RWPE2 (cell line): ENCODE measurements around the gene C2orf15.
"Not testable (repeated sequence)": the region's sequence is repeated elsewhere in the genome, so short reads cannot be mapped to it uniquely, and the experiment has no call there.

Source experiments
- ATAC-seq: fragments of 200-7000 bp; cut with Tn5 transposase; 3 replicates; pipeline ENCODE4 v1.9.1; 2021; ENCODE audit warnings: low read depth
- DNase-seq: peaks from one replicate; pipeline ENCODE4 v3.0.0-alpha.2; 2020; ENCODE audit warnings: low spot score
- H3K27ac ChIP-seq: fragments of 450-650 bp; 2 replicates; pipeline ENCODE4 v1.5.1; 2017; ENCODE audit warnings: mild to moderate bottlenecking; ENCODE audit not compliant: poor library complexity, severe bottlenecking
- H3K27me3 ChIP-seq: fragments of 250-450 bp; sonication (Bioruptor Pico); 2 replicates; pipeline ENCODE4 v1.5.1; 2021; ENCODE audit warnings: mild to moderate bottlenecking, moderate library complexity; ENCODE audit not compliant: insufficient read depth, poor library complexity, severe bottlenecking
- H3K36me3 ChIP-seq: fragments of 250-450 bp; sonication (Bioruptor Pico); 2 replicates; pipeline ENCODE4 v1.5.1; 2020; ENCODE audit warnings: low read depth, mild to moderate bottlenecking, moderate library complexity
- H3K4me1 ChIP-seq: fragments of 250-450 bp; sonication (Bioruptor Pico); 2 replicates; pipeline ENCODE4 v1.5.1; 2021; ENCODE audit warnings: mild to moderate bottlenecking, moderate library complexity; ENCODE audit not compliant: insufficient read depth, poor library complexity, severe bottlenecking
- H3K4me3 ChIP-seq: fragments of 250-450 bp; sonication (Bioruptor Pico); 2 replicates; pipeline ENCODE4 v1.5.1; 2021; ENCODE audit warnings: mild to moderate bottlenecking, moderate library complexity; ENCODE audit not compliant: severe bottlenecking
- H3K9me3 ChIP-seq: fragments of 250-450 bp; sonication (Bioruptor Pico); 2 replicates; pipeline ENCODE4 v1.5.1; 2021; ENCODE audit warnings: mild to moderate bottlenecking, moderate library complexity; ENCODE audit not compliant: severe bottlenecking
- CTCF ChIP-seq: fragments of 450-650 bp; IDR thresholded peaks from one replicate; pipeline ENCODE4 v1.5.1; 2017; ENCODE audit warnings: mild to moderate bottlenecking, moderate library complexity; ENCODE audit not compliant: poor library complexity, severe bottlenecking

Gene C2orf15

GRCh38 chr2:99111236-99111635, 30.3 kb upstream of the C2orf15 start:
- H3K4me3 ChIP-seq, result no peak overlapping the region

GRCh38 chr2:99111945-99112344, 29.6 kb upstream of the C2orf15 start:
- DNase-seq (no peak), ATAC-seq (no peak)
- no peak overlapping the region for H3K27ac ChIP-seq
- no peak overlapping the region for H3K4me3 ChIP-seq
- no peak for TF ChIP-seq CTCF
- H3K4me1 ChIP-seq, result peaks cover 2% of the 10 kb centered on the region
- H3K27me3 ChIP-seq, result no peaks in the 10 kb centered on the region
- no peaks in the 10 kb centered on the region for H3K36me3 ChIP-seq
- H3K9me3 ChIP-seq, result no peaks in the 10 kb centered on the region

More at GRCh38 chr2:99111236-99111635, 30.3 kb upstream of the C2orf15 start:
- DNase-seq (no peak), ATAC-seq (no peak)
- Histone ChIP-seq H3K27ac (no peak overlapping the region), H3K36me3 (no peaks in the 10 kb centered on the region), H3K27me3 (no peaks in the 10 kb centered on the region), H3K4me1 (peaks cover 2% of the 10 kb centered on the region), H3K9me3 (no peaks in the 10 kb centered on the region)
- TF ChIP-seq CTCF, result no peak

DNA sequence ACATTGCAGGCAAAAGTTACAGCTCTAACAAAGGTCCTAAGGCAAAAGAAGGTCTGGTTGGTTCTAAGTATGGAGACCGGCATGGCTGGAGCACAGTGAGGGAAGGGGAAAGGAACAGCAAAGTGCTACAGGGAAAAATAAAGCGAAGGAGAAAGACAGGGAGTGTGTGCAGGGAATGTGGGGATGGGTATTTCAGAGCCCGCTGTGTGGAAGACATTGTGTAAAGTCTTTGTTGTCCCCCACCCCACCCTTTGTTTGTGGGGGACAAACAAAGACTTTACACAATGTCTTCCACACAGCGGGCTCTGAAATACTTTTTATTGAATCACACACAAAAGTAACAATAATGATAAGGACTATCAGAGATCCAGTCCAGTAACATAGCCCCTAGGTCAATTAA, 28.9 kb upstream of the C2orf15 start:
- H3K4me1 ChIP-seq, result peaks cover 2% of the 10 kb centered on the region
- ATAC-seq (no peak), DNase-seq (no peak)
- no peak overlapping the region for H3K27ac ChIP-seq
- H3K27me3 ChIP-seq, result no peaks in the 10 kb centered on the region
- TF ChIP-seq CTCF, result no peak
- H3K4me3 ChIP-seq, result no peak overlapping the region
- H3K9me3 ChIP-seq, result no peaks in the 10 kb centered on the region
- H3K36me3 ChIP-seq, result no peaks in the 10 kb centered on the region

DNA sequence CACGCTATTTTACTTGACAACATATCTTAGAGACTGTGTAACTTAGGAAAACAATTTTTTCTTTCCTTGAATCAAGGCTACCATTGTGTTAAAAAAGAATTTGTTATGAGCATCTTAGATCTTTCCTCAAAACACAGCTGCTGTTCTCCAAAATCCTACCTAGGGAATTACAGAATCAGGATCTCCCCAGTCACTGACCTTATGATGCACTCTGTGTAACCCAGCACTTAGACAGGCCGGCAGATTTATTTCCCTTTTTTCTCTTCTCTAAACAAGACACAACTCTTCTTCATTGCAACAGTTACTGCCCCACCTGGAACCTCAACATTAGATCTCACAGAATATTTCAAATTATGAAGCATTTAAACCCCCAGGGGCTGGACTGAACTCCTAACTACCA, 13.5 kb upstream of the C2orf15 start:
- Histone ChIP-seq H3K4me1 (no peaks in the 10 kb centered on the region), H3K36me3 (peaks cover 4% of the 10 kb centered on the region; the same call in 1 of the 2 replicates), H3K27ac (no peak overlapping the region), H3K27me3 (no peaks in the 10 kb centered on the region), H3K4me3 (no peak overlapping the region), H3K9me3 (peaks cover 3% of the 10 kb centered on the region)
- ATAC-seq (no peak), DNase-seq (no peak)
- no peak for TF ChIP-seq CTCF

DNA sequence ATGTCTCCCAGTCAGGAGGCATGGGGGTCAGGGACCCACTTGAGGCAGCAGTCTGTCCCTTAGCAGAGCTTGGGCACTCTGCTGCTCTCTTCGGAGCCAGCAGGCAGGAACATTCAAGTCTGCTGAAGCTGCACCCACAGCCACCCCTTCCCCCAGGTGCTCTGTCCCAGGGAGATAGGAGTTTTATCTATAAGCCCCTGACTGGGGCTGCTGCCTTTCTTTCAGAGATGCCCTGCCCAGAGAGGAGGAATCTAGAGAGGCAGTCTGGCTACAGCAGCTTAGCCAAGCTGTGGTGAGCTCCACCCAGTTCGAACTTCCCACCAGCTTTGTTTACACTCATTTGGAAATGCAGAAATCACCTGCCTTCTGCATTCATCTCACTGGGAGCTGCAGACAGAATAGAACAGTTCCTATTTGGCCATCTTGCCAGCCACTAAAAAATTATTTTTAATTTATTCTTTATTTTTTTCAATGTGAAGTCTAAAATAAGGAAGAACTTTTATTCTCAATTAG, 6.4 kb upstream of the C2orf15 start:
- not testable (repeated sequence) for H3K36me3 ChIP-seq, H3K27ac ChIP-seq, H3K27me3 ChIP-seq, H3K4me3 ChIP-seq, H3K9me3 ChIP-seq, DNase-seq, H3K4me1 ChIP-seq, ATAC-seq
